ENCODE results near the gene GOLGA6L10.
"Not testable (repeated sequence)": the region's sequence is repeated elsewhere in the genome, so short reads cannot be mapped to it uniquely, and the experiment has no call there.

GOLGA6L10 gene

GRCh38 chr15:82318281-82318680 is 31.0 kb downstream of the GOLGA6L10 start:
- not testable (repeated sequence) for DNase-seq (ENCODE audit: low spot score)

GRCh38 chr15:82317516-82317915 is 31.8 kb downstream of the GOLGA6L10 start:
- DNase-seq (ENCODE audit: low spot score) = not testable (repeated sequence)

- no peak for DNase-seq (ENCODE audit: low spot score)
Observed at GRCh38 chr15:82317091-82317489, 32.2 kb downstream of the GOLGA6L10 start.

- DNase-seq (ENCODE audit: low spot score) = not testable (repeated sequence)
Observed at GRCh38 chr15:82316247-82317090, 32.8 kb downstream of the GOLGA6L10 start.

- DNase-seq (ENCODE audit: low spot score) = no peak
Observed at GRCh38 chr15:82315519-82316246, 33.6 kb downstream of the GOLGA6L10 start.

GRCh38 chr15:82314769-82315518 is 34.3 kb downstream of the GOLGA6L10 start:
- no peak for DNase-seq (ENCODE audit: low spot score)

- not testable (repeated sequence) for DNase-seq (ENCODE audit: low spot score)
Observed at GRCh38 chr15:82313951-82314768, 35.1 kb downstream of the GOLGA6L10 start.

GRCh38 chr15:82313446-82313845 is 35.8 kb downstream of the GOLGA6L10 start:
- no peak for DNase-seq (ENCODE audit: low spot score)

- no peak for DNase-seq (ENCODE audit: low spot score)
Observed at GRCh38 chr15:82312586-82313349, 36.5 kb downstream of the GOLGA6L10 start.

- DNase-seq (ENCODE audit: low spot score) = not testable (repeated sequence)
Observed at GRCh38 chr15:82311321-82311720, 38.0 kb downstream of the GOLGA6L10 start.

- no peak for DNase-seq (ENCODE audit: low spot score)
Observed at GRCh38 chr15:82309802-82310201, 39.5 kb downstream of the GOLGA6L10 start.

- no peak for DNase-seq (ENCODE audit: low spot score)
Observed at GRCh38 chr15:82307714-82308081, 41.6 kb downstream of the GOLGA6L10 start.

GRCh38 chr15:82306791-82307713 is 42.2 kb downstream of the GOLGA6L10 start:
- DNase-seq (ENCODE audit: low spot score) = no peak

GRCh38 chr15:82305621-82306048 is 43.6 kb downstream of the GOLGA6L10 start:
- no peak for DNase-seq (ENCODE audit: low spot score)

- peak; percentile 22 for DNase-seq (ENCODE audit: low spot score)
Observed at GRCh38 chr15:82304778-82305090, 44.5 kb downstream of the GOLGA6L10 start.

GRCh38 chr15:82303956-82304777 is 45.1 kb downstream of the GOLGA6L10 start:
- no peak for DNase-seq (ENCODE audit: low spot score)

- DNase-seq (ENCODE audit: low spot score) = no peak
Observed at GRCh38 chr15:82301296-82302016, 47.8 kb downstream of the GOLGA6L10 start.

GRCh38 chr15:82300883-82301282 is 48.4 kb downstream of the GOLGA6L10 start:
- DNase-seq (ENCODE audit: low spot score) = no peak
